Fibroblast of the aortic adventitia (primary cell): Measurements from ENCODE around the gene RIC8B. TPM values are rescaled to one million over a fixed set of nuclear protein-coding genes. Genes with fewer than 3 reads are reported as not detected.
A peak's percentile ranks its signal among the peaks of the same experiment; 100 is the strongest.

Experiments used
- DNase-seq: peaks from one replicate; pipeline ENCODE4 v3.0.0-alpha.2; 2010; ENCODE audit warnings: low read depth
- H3K4me3 ChIP-seq: 2 replicates; pipeline ENCODE4 v1.5.1; 2011; ENCODE audit warnings: low read depth, mild to moderate bottlenecking, control low read depth, low read length, moderate library complexity
- CTCF ChIP-seq: IDR thresholded peaks from 2 replicates; pipeline ENCODE4 v1.5.1; 2011; ENCODE audit warnings: mild to moderate bottlenecking, low read length, control low read depth, inconsistent platforms; ENCODE audit not compliant: insufficient read depth
- total RNA-seq: library from RNA; depleted of rRNA; stranded (reverse); fragments of >200 nt; gene quantifications from 2 replicates; pipeline ENCODE4 v1.2.3, GENCODE V29; 2012; ENCODE audit warnings: low replicate concordance

Gene RIC8B
- total RNA-seq, 1 donor = 15.0 TPM

- no peak for DNase-seq
- no peak for TF ChIP-seq CTCF
Observed at GRCh38 chr12:106790020-106790419, 15.5 kb downstream of the RIC8B start.

GRCh38 chr12:106791531-106791930 is 17.0 kb downstream of the RIC8B start:
- DNase-seq = peak; percentile 50
- no peak overlapping the region for H3K4me3 ChIP-seq
- no peak for TF ChIP-seq CTCF

More at GRCh38 chr12:106790020-106790419, 15.5 kb downstream of the RIC8B start:
- no peak overlapping the region for H3K4me3 ChIP-seq

GRCh38 chr12:106794369-106794768 is 19.9 kb downstream of the RIC8B start:
- DNase-seq = no peak
- H3K4me3 ChIP-seq = no peak overlapping the region
- TF ChIP-seq CTCF = no peak

GRCh38 chr12:106801167-106801708 is 26.8 kb downstream of the RIC8B start:
- no peak overlapping the region for H3K4me3 ChIP-seq
- DNase-seq = no peak
- no peak for TF ChIP-seq CTCF

GRCh38 chr12:106801830-106802533 is 27.5 kb downstream of the RIC8B start:
- no peak overlapping the region for H3K4me3 ChIP-seq
- TF ChIP-seq CTCF = no peak
- no peak for DNase-seq

GRCh38 chr12:106804668-106805067 is 30.2 kb downstream of the RIC8B start:
- H3K4me3 ChIP-seq = no peak overlapping the region
- no peak for DNase-seq
- no peak for TF ChIP-seq CTCF
